Measurements from ENCODE around the gene IGFBP2. TPM values are rescaled to one million over a fixed set of nuclear protein-coding genes. Genes with fewer than 3 reads are reported as not detected.

Gene IGFBP2
- total RNA-seq, 1 donor = 8.3 TPM

DNA sequence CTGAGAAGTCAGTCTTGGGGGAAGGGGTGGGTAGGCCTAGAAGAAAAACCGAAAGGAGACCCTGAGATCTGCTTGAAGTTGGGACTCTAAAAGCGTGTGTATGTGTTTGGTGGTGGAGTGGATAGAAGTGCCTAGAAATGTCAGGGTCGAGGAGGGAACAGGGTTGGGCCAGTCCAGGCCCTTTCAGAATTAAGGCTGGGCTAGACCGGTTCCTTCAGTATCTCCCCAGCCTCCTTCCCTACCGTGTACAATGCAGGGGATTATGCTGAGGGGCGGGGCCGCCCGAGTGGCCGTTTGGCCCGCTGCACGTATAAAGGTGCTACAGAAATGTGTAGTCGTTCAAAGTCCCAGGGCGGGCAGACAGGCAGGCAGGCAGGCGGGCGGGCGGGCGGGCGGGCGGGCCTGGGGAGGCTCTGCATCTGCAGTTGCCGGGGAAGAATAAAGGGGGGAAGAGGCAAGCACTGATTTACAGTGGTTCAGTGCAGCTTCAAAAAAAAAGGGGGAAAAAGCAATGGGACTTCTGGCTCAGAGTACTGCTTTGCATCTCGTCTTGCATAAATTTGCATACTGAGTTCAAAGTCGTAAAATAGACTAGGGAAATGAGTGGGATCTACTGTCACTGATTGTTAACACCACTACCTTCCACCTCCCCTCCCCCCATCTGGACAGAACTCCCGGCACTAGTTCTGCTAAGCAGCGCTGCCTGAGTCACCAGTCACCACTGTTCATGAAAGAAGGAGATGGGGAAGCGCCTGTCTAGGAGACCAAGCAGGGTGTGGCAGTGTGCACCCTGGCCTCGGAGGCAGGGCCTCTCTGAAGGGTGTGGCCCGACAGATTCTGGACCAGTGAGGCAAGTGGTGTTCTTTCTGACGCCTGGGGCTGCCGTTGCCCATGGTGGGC lies 3.6 kb downstream of the IGFBP2 start:
- DNase-seq (ENCODE audit: low read depth in 2 of 3, low spot score in 2 of 3) = peak in 1 of 3 donors; percentile 21

- no peak for DNase-seq (ENCODE audit: low read depth in 2 of 3, low spot score in 2 of 3)
These were observed 4.3 kb downstream of the IGFBP2 start for GRCh38 chr2:216637472-216637871.

DNA sequence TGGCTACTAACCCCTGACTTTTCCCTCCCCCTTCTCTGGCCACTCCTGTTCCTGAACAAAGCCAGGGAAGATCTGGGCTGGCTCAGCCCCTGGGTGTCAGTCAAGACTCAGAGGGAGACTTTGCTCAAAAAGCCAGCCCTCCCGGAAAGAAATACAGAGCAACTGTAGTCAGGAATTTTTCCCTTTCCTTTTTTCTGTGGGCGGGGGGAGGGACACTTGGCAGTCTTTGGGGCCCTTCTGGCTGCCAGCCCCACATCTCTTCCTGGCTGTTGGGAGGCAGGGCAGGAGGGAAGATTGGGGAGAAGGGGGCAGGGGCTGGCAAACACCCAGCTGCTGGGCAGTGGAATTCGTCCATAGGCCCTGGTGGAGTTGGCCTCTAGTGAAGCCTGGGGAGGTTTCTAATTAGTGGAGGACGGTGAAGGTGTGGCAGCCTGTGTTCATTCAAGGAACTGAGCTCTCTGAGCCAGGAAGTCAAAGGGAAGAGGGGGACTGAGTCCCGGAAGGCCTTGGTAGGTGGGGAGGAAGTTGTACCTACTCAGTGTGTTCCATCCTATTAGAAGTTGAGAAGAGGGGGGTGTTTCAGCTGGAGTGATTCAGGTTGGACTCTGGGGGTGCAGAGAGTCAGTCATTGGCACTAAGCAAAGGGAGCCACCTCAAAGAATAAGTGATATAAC lies 10.9 kb downstream of the IGFBP2 start:
- DNase-seq (ENCODE audit: low read depth in 2 of 3, low spot score in 2 of 3) = no peak

GRCh38 chr2:216644842-216645635 lies 11.8 kb downstream of the IGFBP2 start:
- no peak for DNase-seq (ENCODE audit: low read depth in 2 of 3, low spot score in 2 of 3)

GRCh38 chr2:216645636-216645950 lies 12.4 kb downstream of the IGFBP2 start:
- no peak for DNase-seq (ENCODE audit: low read depth in 2 of 3, low spot score in 2 of 3)

DNA sequence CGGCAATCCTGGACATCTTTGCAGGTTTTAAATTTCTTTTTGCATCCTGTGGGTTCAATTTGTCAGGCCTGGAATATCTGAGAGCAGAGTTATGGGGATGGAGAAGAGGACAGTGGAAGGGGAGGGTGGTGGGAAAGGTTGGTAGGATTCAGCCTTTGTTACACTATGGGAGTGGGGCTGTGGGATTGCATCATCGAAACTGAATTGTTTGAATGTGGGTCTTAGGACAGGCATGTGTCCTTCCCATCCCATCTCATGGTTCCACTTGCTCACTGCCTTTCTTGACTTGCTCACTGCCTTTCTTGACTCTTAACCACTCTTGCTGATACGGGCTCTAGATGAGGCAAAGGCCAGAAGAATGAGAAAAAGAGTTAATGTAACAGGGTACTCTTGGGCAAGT lies 12.9 kb downstream of the IGFBP2 start:
- DNase-seq (ENCODE audit: low read depth in 2 of 3, low spot score in 2 of 3) = no peak

GRCh38 chr2:216648105-216648504 lies 14.9 kb downstream of the IGFBP2 start:
- no peak for DNase-seq (ENCODE audit: low read depth in 2 of 3, low spot score in 2 of 3)

DNA sequence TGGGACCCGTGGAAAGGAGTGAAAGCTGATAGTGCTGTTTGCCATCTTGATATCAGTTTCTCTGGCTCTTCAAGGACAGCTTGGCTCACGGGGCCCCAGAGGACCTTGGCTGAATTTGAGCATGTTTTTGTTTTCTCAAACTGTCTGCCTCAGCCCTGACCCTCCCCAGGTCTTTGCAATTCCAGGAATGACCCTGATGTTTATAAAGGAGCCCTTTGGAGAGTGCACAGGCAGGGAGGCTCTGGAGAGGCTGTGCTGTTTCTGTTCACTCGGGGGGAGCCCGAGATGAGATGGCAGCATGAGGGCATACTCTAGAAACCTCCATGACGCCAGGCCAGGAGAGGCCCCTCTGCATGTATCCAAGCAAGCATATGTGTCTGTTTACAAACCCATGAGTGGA lies 16.4 kb downstream of the IGFBP2 start:
- DNase-seq (ENCODE audit: low read depth in 2 of 3, low spot score in 2 of 3) = no peak

DNA sequence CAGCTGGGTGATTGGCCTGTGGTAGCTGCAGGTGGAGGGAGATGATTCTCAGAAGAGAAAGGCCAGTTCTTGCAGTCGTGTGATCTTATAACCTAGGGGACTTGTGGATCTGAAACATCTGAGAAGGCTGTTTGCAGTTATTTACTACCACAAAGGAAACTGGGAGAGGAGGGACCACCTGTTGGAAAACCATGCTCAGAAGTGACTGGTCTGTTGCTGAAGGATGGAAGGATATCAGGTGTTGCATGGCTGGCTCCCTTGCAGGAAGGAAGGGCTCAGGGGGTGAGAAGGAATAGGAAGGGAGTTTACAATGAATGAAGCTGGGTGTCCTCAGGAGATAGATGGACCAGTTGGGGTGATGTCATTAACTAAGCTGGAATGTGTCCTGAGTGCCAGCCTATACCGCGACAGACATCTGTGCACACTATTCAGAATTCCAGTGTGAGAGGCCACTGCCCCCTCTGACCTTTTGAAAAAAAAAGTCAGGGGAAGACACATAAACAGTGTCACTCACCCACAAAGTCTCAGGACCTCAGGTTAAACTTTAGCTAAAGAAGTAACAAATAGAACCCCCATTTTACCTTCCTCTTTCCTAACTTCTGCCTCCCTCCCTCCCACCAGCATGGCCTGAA lies 17.5 kb downstream of the IGFBP2 start:
- no peak for DNase-seq (ENCODE audit: low read depth in 2 of 3, low spot score in 2 of 3)

- DNase-seq (ENCODE audit: low read depth in 2 of 3, low spot score in 2 of 3) = no peak
These were observed 18.2 kb downstream of the IGFBP2 start for GRCh38 chr2:216651351-216651881.

GRCh38 chr2:216652566-216652965 lies 19.3 kb downstream of the IGFBP2 start:
- no peak for DNase-seq (ENCODE audit: low read depth in 2 of 3, low spot score in 2 of 3)

GRCh38 chr2:216653093-216653799 lies 20.0 kb downstream of the IGFBP2 start:
- DNase-seq (ENCODE audit: low read depth in 2 of 3, low spot score in 2 of 3) = no peak

DNA sequence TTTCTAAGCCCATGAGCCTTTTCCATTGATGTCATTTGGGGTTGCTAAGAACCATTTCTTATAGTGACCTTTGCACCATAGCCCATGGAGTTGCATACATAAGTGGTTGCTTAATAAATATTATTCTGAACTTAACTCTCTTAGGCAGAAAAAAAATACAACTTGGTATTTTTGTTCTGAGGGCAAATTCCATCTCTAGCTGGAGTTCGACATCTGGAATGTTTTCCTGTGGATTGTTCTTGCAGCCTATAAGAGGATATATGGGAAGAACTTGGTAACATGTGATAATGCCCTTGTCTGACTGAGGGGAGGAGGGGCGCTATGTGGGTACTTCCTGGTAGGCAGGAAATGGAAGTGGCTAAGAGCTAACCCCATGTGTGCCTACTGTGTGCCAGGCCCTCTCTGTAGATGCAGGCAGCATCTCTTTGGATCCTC lies 20.7 kb downstream of the IGFBP2 start:
- DNase-seq (ENCODE audit: low read depth in 2 of 3, low spot score in 2 of 3) = no peak

DNA sequence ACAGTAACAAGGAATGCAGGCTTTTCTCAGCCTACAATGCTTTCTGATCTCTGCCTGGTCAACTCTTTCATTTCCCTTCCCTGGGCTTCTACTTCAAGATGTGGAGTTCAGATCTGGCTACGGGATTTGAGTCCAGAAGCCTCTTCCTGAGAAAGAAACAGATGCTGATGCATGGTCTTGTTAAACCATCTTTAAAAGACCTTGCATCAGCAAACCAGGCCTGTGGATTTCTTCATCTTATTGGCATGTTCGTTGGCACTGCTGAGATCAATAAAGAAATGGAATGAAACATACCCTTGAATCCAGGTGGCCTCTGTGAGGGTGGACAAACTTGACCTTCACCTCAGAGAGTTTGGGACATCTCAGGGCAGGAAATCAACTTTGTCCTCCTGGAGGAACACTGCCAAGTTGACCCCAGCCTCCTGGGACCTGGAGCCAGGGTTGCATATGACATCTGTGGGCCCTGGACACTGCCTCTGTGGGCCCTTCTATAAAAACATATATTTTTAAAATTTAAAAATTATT lies 21.4 kb downstream of the IGFBP2 start:
- no peak for DNase-seq (ENCODE audit: low read depth in 2 of 3, low spot score in 2 of 3)

DNA sequence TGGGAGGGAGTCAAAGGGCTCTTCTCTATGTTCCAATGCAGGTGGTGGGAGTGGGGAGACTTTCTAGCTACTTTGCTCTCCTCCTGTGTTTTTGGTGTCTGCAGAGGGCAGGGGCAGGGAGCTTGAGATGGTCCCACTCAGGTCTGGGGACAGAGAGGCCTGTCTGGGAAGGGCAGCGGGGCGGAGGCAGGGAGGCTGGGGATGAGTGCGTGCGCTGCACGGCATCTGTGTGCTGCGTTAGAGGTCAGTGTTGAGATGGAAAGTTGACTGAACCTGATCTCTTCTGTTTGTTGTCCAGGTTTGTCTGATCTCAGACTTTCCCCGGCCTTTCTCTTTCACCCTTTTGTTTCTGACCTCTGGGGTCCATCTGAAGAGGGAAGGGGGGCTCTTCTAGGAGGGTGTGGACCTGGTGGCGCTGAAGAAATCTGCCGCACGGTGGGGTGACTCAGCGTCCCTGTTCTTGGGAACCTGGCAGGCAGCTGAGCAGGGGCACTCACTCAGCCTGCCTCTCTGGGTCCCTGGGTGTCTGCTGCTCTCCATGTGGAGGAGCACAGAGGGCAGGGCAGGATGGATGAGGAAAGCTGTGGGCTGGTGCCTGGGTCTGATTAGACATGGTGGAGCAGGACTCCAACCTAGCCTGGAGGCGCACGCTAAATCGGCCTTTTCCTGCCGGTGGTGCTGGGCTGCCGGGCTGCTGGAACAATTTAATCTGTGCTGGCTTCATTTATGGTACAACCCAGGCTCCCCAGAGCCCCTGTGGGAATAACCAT lies 24.1 kb downstream of the IGFBP2 start:
- no peak for DNase-seq (ENCODE audit: low read depth in 2 of 3, low spot score in 2 of 3)

DNA sequence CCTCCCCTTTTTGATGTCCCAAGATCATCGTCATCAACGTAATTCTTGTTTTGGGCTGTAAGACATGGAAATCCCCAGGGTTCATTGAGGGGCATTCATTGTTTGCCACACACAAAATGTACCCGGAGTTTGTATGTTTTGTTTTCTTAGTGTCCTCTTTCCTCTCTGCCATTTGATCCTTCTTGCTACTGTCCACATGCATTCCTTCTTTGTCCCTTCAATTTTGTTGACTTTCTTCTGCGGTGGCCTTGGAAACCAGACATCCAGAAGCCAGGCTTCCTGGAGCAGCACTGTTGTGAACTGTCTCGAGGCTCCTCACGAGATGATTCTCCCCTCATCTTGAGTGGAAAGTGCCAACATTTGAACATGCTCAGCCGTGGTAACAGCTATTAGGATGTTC lies 24.8 kb downstream of the IGFBP2 start:
- DNase-seq (ENCODE audit: low read depth in 2 of 3, low spot score in 2 of 3) = no peak

GRCh38 chr2:216658757-216659156 lies 25.5 kb downstream of the IGFBP2 start:
- no peak for DNase-seq (ENCODE audit: low read depth in 2 of 3, low spot score in 2 of 3)

DNA sequence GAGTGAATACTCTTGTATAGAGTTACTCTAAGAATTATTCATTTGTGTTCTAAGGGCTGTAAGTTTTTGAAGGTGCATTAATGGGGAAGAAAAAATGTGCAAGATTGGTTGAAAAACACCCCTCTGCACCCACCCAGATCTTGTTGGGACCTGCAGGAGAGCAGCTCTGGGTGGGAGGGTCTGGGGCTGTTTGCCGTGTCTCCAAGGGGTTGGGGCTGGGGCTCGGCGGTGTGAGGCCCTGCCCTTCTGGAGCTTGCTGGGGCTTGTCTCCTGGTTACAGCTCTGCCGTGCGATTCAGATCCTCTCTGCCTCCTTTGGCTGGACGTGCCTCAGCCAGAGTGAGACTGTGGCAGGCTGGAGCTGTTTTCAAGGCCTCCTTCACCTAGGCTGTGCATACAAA lies 26.1 kb downstream of the IGFBP2 start:
- no peak for DNase-seq (ENCODE audit: low read depth in 2 of 3, low spot score in 2 of 3)

- no peak for DNase-seq (ENCODE audit: low read depth in 2 of 3, low spot score in 2 of 3)
These were observed 27.3 kb downstream of the IGFBP2 start for GRCh38 chr2:216660496-216660895.

Measured in hematopoietic multipotent progenitor cell (in vitro differentiated cells).